ENCODE measurements around the gene MMP10. TPM values are rescaled to one million over a fixed set of nuclear protein-coding genes. Genes with fewer than 3 reads are reported as not detected.

MMP10 gene
- total and polyA plus RNA-seq, 4 donors, result 0.58 to 14.2 (median 1.6) TPM

DNA sequence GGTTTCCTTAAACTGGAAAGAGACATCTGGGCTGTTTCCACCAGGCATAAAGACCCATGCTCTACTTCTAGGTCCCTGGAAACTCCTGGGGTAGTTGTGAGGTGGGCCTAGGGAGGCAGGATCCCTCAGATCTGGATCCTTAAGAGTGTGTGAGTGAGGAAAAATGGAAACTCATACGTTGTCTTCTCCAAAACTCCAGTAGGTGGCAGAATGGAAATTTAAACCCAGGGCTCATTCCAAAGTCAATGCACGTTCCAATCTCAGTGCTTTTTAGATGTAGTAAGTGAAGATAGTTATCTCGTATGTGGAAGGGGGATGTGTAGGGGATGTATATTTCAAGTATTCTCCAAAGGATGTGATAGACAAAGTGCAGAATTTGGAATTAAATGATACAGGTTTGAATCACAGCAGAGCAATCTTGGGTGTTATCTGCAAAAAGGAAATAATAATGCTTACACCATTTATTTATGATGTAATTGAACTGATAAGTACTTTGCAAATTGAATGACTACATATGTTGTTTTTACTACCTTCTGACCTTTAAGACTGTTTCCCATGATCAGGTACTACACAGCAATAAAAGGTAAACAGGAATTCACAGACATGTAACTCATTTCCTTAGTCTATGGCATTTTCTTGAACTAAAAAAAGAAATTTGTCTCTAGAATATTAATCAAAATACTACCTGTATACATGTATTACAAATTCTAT is 30.7 kb upstream of the MMP10 start:
- Histone ChIP-seq H3K27ac (ENCODE audit: low read depth in 1 of 2, low read length in 1 of 2) (no peak overlapping the region), H3K4me3 (no peak overlapping the region), H3K4me1 (ENCODE audit: control insufficient read depth in 5 of 5, insufficient read depth in 5 of 5, low read length in 5 of 5) (no peaks in the 10 kb centered on the region), H3K27me3 (ENCODE audit: control insufficient read depth in 3 of 3, insufficient read depth in 3 of 3, low read length in 2 of 3) (no peaks in the 10 kb centered on the region), H3K36me3 (ENCODE audit: control insufficient read depth in 4 of 4, insufficient read depth in 4 of 4, low read length in 4 of 4) (no peaks in the 10 kb centered on the region), H3K9me3 (ENCODE audit: control insufficient read depth in 4 of 4, insufficient read depth in 3 of 4, low read length in 3 of 4) (peaks cover 0 to 6% (median 0%) of the 10 kb centered on the region in 4 donors), H3K9ac (ENCODE audit: insufficient read depth in 1 of 2, low read length in 2 of 2) (no peak overlapping the region)
- whole genome bisulfite sequencing, 2 donors, result 13 to 16% methylated on average over 3 of the region's 3 CpGs
- TF ChIP-seq, protein P1, sequence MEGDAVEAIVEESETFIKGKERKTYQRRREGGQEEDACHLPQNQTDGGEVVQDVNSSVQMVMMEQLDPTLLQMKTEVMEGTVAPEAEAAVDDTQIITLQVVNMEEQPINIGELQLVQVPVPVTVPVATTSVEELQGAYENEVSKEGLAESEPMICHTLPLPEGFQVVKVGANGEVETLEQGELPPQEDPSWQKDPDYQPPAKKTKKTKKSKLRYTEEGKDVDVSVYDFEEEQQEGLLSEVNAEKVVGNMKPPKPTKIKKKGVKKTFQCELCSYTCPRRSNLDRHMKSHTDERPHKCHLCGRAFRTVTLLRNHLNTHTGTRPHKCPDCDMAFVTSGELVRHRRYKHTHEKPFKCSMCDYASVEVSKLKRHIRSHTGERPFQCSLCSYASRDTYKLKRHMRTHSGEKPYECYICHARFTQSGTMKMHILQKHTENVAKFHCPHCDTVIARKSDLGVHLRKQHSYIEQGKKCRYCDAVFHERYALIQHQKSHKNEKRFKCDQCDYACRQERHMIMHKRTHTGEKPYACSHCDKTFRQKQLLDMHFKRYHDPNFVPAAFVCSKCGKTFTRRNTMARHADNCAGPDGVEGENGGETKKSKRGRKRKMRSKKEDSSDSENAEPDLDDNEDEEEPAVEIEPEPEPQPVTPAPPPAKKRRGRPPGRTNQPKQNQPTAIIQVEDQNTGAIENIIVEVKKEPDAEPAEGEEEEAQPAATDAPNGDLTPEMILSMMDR (IDR thresholded peaks at IDR 0.05; ENCODE audit: control extremely low read depth, extremely low read depth), result no peak
- peak in 1 of 3 donors; percentile 22 for DNase-seq
- ATAC-seq (ENCODE audit: insufficient read depth, low FRiP score), result no peak

DNA sequence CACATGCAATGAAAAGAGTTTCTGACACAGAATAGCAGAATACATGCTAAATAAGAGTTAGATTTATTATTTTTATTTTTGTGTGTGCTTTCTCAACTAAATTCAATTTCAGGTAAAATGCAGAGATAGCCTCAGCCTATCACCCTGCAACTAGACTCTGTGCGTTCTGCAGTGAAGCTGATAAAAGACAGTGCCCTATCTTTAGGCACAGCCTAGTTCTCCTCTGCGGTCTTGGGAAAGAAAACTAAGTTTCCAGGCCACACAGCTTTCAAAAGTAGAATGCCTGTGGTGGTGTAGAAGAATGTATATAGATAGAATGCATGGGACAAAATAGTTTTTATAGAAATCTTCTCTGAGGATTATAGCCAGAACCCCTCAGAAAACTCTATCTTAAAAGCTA is 29.5 kb upstream of the MMP10 start:
- 87 to 91% methylated on average over 2 of the region's 2 CpGs for WGBS, 2 donors
- DNase-seq (no peak), ATAC-seq (ENCODE audit: insufficient read depth, low FRiP score) (no peak)
- H3K9ac ChIP-seq (ENCODE audit: insufficient read depth in 1 of 2, low read length in 2 of 2), result no peak overlapping the region
- no peaks in the 10 kb centered on the region for H3K4me1 ChIP-seq (ENCODE audit: control insufficient read depth in 5 of 5, insufficient read depth in 5 of 5, low read length in 5 of 5)
- H3K9me3 ChIP-seq (ENCODE audit: control insufficient read depth in 4 of 4, insufficient read depth in 3 of 4, low read length in 3 of 4), result no peaks in the 10 kb centered on the region
- no peaks in the 10 kb centered on the region for H3K36me3 ChIP-seq (ENCODE audit: control insufficient read depth in 4 of 4, insufficient read depth in 4 of 4, low read length in 4 of 4)
- H3K4me3 ChIP-seq, result no peak overlapping the region
- H3K27me3 ChIP-seq (ENCODE audit: control insufficient read depth in 3 of 3, insufficient read depth in 3 of 3, low read length in 2 of 3), result no peaks in the 10 kb centered on the region
- TF ChIP-seq, protein P1 (IDR thresholded peaks at IDR 0.05; ENCODE audit: control extremely low read depth, extremely low read depth), result no peak
- H3K27ac ChIP-seq (ENCODE audit: low read depth in 1 of 2, low read length in 1 of 2), result no peak overlapping the region

DNA sequence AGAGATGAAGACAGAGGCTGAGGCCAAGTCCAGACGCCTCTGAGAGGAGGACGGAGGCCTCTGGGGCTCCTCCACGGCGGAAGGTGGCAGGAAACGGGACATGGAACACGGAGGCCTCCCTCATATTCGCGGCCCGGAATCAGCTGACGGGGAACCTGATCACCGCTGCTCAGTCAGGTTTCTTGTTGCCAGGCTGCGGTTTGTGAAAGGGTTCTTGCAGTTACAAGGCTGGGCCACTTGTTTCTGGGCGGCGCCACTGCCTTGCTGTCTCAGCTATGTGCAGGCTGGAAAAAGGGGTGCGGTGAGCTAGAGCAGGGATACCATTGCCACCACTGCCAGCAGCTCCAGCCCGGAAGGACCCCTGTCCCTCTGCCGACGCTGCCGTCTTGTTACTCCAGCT is 27.5 kb upstream of the MMP10 start:
- WGBS, 2 donors, result 42 to 70% methylated on average over 19 of the region's 19 CpGs
- no peaks in the 10 kb centered on the region for H3K9me3 ChIP-seq (ENCODE audit: control insufficient read depth in 4 of 4, insufficient read depth in 3 of 4, low read length in 3 of 4)
- DNase-seq, result no peak

More for the DNA sequence above, 27.5 kb upstream of the MMP10 start:
- Histone ChIP-seq H3K4me1 (ENCODE audit: control insufficient read depth in 5 of 5, insufficient read depth in 5 of 5, low read length in 5 of 5) (no peaks in the 10 kb centered on the region), H3K9ac (ENCODE audit: insufficient read depth in 1 of 2, low read length in 2 of 2) (no peak overlapping the region), H3K27me3 (ENCODE audit: control insufficient read depth in 3 of 3, insufficient read depth in 3 of 3, low read length in 2 of 3) (no peaks in the 10 kb centered on the region), H3K27ac (ENCODE audit: low read depth in 1 of 2, low read length in 1 of 2) (no peak overlapping the region), H3K4me3 (no peak overlapping the region), H3K36me3 (ENCODE audit: control insufficient read depth in 4 of 4, insufficient read depth in 4 of 4, low read length in 4 of 4) (no peaks in the 10 kb centered on the region)
- TF ChIP-seq, protein P1 (IDR thresholded peaks at IDR 0.05; ENCODE audit: control extremely low read depth, extremely low read depth), result no peak
- no peak for ATAC-seq (ENCODE audit: insufficient read depth, low FRiP score)

Measured in lung (tissue), 12 donors.